ENCODE results near the gene NEUROG1. TPM values are rescaled to one million over a fixed set of nuclear protein-coding genes. Genes with fewer than 3 reads are reported as not detected.

Gene NEUROG1
- not detected for total RNA-seq

- Histone ChIP-seq H3K4me3 (no peak within 1 kb of the TSS), H3K4me1 (replicated peaks) (no peaks in the 10 kb centered on the region), H3K36me3 (no peaks in the 10 kb centered on the region), H3K27me3 (replicated peaks; ENCODE audit: insufficient read depth) (peaks cover 28% of the 10 kb centered on the region), H3K27ac (no peak within 1 kb of the TSS), H3K9me3 (no peaks in the 10 kb centered on the region)
- intact Hi-C loops (cut with DNase I): no loop called here
- WGBS: 1% methylated on average over 49 of the region's 74 CpGs
- no peak for DNase-seq (ENCODE audit: low spot score)
- TF ChIP-seq POLR2A (IDR thresholded peaks at IDR 0.05) (no peak), POLR2AphosphoS5 (IDR thresholded peaks at IDR 0.05) (no peak)
- TF ChIP-seq, protein P1, sequence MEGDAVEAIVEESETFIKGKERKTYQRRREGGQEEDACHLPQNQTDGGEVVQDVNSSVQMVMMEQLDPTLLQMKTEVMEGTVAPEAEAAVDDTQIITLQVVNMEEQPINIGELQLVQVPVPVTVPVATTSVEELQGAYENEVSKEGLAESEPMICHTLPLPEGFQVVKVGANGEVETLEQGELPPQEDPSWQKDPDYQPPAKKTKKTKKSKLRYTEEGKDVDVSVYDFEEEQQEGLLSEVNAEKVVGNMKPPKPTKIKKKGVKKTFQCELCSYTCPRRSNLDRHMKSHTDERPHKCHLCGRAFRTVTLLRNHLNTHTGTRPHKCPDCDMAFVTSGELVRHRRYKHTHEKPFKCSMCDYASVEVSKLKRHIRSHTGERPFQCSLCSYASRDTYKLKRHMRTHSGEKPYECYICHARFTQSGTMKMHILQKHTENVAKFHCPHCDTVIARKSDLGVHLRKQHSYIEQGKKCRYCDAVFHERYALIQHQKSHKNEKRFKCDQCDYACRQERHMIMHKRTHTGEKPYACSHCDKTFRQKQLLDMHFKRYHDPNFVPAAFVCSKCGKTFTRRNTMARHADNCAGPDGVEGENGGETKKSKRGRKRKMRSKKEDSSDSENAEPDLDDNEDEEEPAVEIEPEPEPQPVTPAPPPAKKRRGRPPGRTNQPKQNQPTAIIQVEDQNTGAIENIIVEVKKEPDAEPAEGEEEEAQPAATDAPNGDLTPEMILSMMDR (IDR thresholded peaks at IDR 0.05): no peak
These were observed at the start of gene NEUROG1 for GRCh38 chr5:135535820-135536801. TSS of gene NEUROG1 (minus strand) at chr5:135535964. CDS start at chr5:135535690, 274 bp downstream.

- 94% methylated on average over 6 of the region's 6 CpGs for WGBS
- Histone ChIP-seq H3K4me1 (replicated peaks) (no peaks in the 10 kb centered on the region), H3K36me3 (no peaks in the 10 kb centered on the region), H3K9me3 (no peaks in the 10 kb centered on the region), H3K27ac (no peak overlapping the region), H3K4me3 (no peak overlapping the region), H3K27me3 (replicated peaks; ENCODE audit: insufficient read depth) (no peaks in the 10 kb centered on the region)
- DNase-seq (ENCODE audit: low spot score): no peak
- intact Hi-C loops (cut with DNase I): no loop called here
- no peak for TF ChIP-seq POLR2AphosphoS5 (IDR thresholded peaks at IDR 0.05)
- TF ChIP-seq POLR2A (IDR thresholded peaks at IDR 0.05): no peak
- TF ChIP-seq, protein P1 (IDR thresholded peaks at IDR 0.05): no peak
These were observed 49.2 kb upstream of the NEUROG1 start for GRCh38 chr5:135584918-135585317.

DNA sequence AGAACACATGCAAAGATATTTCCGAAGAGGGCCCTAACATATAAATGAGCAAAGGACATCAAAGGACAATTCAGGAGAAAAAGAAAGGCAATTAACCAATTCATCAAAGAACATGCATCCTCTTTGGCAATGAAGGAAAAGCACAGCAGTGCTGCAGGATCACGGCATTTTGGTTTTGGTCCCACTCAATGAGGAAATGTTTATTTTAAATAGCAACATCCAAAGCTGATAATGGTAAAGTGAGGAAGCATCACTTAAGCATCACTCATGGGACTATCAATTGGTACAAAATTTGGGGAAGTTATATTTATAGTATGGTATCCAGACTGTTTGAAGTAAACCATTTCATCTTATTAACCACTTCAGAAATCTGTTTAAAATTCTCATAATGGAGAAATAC lies 48.5 kb upstream of the NEUROG1 start:
- intact Hi-C loops (cut with DNase I): no loop called here
- DNase-seq (ENCODE audit: low spot score): no peak
- TF ChIP-seq POLR2AphosphoS5 (IDR thresholded peaks at IDR 0.05): no peak
- no peak for TF ChIP-seq POLR2A (IDR thresholded peaks at IDR 0.05)
- TF ChIP-seq, protein P1 (IDR thresholded peaks at IDR 0.05): no peak
- Histone ChIP-seq H3K9me3 (no peaks in the 10 kb centered on the region), H3K4me1 (replicated peaks) (no peaks in the 10 kb centered on the region), H3K27me3 (replicated peaks; ENCODE audit: insufficient read depth) (peaks cover 1% of the 10 kb centered on the region), H3K27ac (no peak overlapping the region), H3K4me3 (no peak overlapping the region), H3K36me3 (no peaks in the 10 kb centered on the region)
- WGBS: 68% methylated on average over 2 of the region's 2 CpGs

DNA sequence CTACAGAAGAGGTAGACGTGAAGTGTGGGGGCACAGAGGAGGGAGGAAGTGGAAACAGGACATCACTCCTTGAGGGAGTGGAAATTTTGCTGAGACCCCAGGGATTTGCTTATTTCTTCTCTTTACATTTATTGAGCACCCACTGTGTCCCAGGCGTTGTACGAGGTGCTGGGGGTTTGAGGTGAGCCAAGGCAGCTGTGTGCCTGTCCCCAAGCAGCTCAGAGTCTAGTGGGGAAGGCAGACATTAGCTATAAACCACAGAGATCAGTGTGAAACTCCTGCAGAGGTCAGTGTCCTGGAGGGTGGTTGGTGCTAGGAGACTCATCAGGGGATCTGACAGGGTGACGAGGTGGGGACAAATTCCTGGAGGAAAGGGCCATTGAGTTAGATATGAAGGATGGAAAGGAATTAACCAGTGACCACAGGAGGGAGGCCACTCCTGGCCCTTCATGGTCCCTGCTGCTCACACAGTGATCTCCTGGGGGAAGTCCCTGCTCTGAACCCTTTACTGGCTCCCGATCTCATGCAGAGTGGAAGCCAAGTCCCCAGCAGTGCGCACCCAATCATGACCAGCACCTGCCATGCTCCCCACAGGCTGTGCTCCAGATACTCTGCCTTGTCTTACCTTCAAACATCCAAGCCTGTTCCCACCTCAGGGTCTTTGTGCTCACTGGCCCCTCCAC lies 46.5 kb upstream of the NEUROG1 start:
- H3K9me3 ChIP-seq: no peaks in the 10 kb centered on the region
- 85% methylated on average over 6 of the region's 6 CpGs for whole genome bisulfite sequencing
- intact Hi-C loops (cut with DNase I): no loop called here
- no peaks in the 10 kb centered on the region for H3K36me3 ChIP-seq
- no peaks in the 10 kb centered on the region for H3K4me1 ChIP-seq (replicated peaks)
- H3K4me3 ChIP-seq: no peak overlapping the region
- no peak overlapping the region for H3K27ac ChIP-seq
- no peak for TF ChIP-seq POLR2A (IDR thresholded peaks at IDR 0.05)
- TF ChIP-seq, protein P1 (IDR thresholded peaks at IDR 0.05): no peak
- no peak for TF ChIP-seq POLR2AphosphoS5 (IDR thresholded peaks at IDR 0.05)
- DNase-seq (ENCODE audit: low spot score): no peak
- peaks cover 14% of the 10 kb centered on the region for H3K27me3 ChIP-seq (replicated peaks; ENCODE audit: insufficient read depth)
